OCI-LY7 (cell line): ENCODE measurements around the gene SGIP1. TPM values are rescaled to one million over a fixed set of nuclear protein-coding genes. Genes with fewer than 3 reads are reported as not detected.

Source experiments
- BruUV-seq: library from RNA; stranded (reverse); fragments of 400-500 nt; replicated peaks from 2 replicates; lab custom pipeline; 2021; lab: Mats Ljungman, UMichigan
- CTCF ChIA-PET: fragments of 300-600 bp; sonication (Branson Sonifier 250); formaldehyde crosslinking; loops from one replicate; lab custom pipeline; 2022; ENCODE audit warnings: antibody characterized with exemption; ENCODE audit not compliant: unreplicated experiment; lab: Charles Lee
- POLR2A ChIA-PET: fragments of 300-600 bp; sonication (Branson Sonifier 250); formaldehyde crosslinking; loops from one replicate; lab custom pipeline; 2022; ENCODE audit warnings: antibody characterized with exemption; lab: Charles Lee
- DNase-seq: peaks from one replicate; pipeline ENCODE4 v3.0.0-alpha.2; 2015; ENCODE audit warnings: low spot score
- H2AFZ ChIP-seq: fragments of 200-600 bp; sonication (generic), shearing (Covaris generic); 2 replicates; pipeline ENCODE4 v1.6.1; 2014; ENCODE audit warnings: mild to moderate bottlenecking, antibody characterized with exemption, low read length, moderate library complexity
- H3K27ac ChIP-seq: fragments of 200-600 bp; sonication (generic); 2 replicates; pipeline ENCODE4 v1.5.1; 2014; ENCODE audit warnings: mixed run types, low read depth, mild to moderate bottlenecking, moderate library complexity, low read length, inconsistent platforms; ENCODE audit not compliant: poor library complexity, severe bottlenecking
- H3K36me3 ChIP-seq: fragments of 200-600 bp; sonication (generic); 2 replicates; pipeline ENCODE4 v1.6.1; 2014; ENCODE audit warnings: mild to moderate bottlenecking, antibody characterized with exemption, low read length, moderate library complexity, mixed read lengths; ENCODE audit not compliant: insufficient read depth
- H3K4me1 ChIP-seq: fragments of 200-600 bp; sonication (generic); 2 replicates; pipeline ENCODE4 v1.5.1; 2014; ENCODE audit warnings: mild to moderate bottlenecking, low read length; ENCODE audit not compliant: insufficient read depth, poor library complexity, severe bottlenecking
- H3K4me2 ChIP-seq: fragments of 200-600 bp; sonication (generic); 2 replicates; pipeline ENCODE4 v1.6.1; 2014; ENCODE audit warnings: mild to moderate bottlenecking, low read length
- H3K4me3 ChIP-seq: fragments of 200-600 bp; sonication (generic); 2 replicates; pipeline ENCODE4 v1.5.1; 2014; ENCODE audit warnings: mild to moderate bottlenecking, low read depth, low read length; ENCODE audit not compliant: poor library complexity, severe bottlenecking
- H3K79me2 ChIP-seq: fragments of 200-600 bp; sonication (generic); 2 replicates; pipeline ENCODE4 v1.6.1; 2016; ENCODE audit warnings: low read depth, mild to moderate bottlenecking, low read length, moderate library complexity, mixed read lengths; ENCODE audit not compliant: insufficient read depth
- H3K9me2 ChIP-seq: fragments of 200-600 bp; sonication (generic); 2 replicates; pipeline ENCODE4 v1.6.1; 2016; ENCODE audit warnings: mild to moderate bottlenecking, low read length, mixed read lengths; ENCODE audit not compliant: insufficient read depth
- H3K9me3 ChIP-seq: fragments of 200-600 bp; sonication (generic); 2 replicates; pipeline ENCODE4 v1.6.1; 2014; ENCODE audit warnings: mild to moderate bottlenecking, mixed run types, low read length, mixed read lengths
- H4K20me1 ChIP-seq: fragments of 200-600 bp; sonication (generic); 2 replicates; pipeline ENCODE4 v1.6.1; 2014; ENCODE audit warnings: mild to moderate bottlenecking, antibody characterized with exemption, low read length, moderate library complexity, mixed read lengths; ENCODE audit not compliant: insufficient read depth
- EZH2phosphoT487 ChIP-seq: fragments of 200-600 bp; sonication (generic); IDR thresholded peaks from 2 replicates; pipeline ENCODE4 v1.6.1; 2018; ENCODE audit warnings: low read depth, borderline replicate concordance, mild to moderate bottlenecking, mixed run types, antibody characterized with exemption, low read length, moderate library complexity, mixed read lengths
- intact Hi-C: fragments of 100-400 bp; cut with micrococcal nuclease; formaldehyde crosslinking; loops from one replicate; pipeline ENCODE4 v1.10.0; 2022; ENCODE audit not compliant: unreplicated experiment
- total RNA-seq, 2 experiments: library from RNA; depleted of rRNA in 1 of 2; stranded (reverse); fragments of >200 nt in 1 of 2; shearing (Covaris generic) in 1 of 2; gene quantifications; 2 replicates each; pipeline ENCODE4 v1.2.3, GENCODE V29; 2014 to 2022
- TF ChIP-seq, protein P1 (sequence below): fragments of 200-600 bp; sonication (generic); conservative IDR thresholded peaks from 2 replicates; pipeline ENCODE4 v1.5.1; 2014; ENCODE audit warnings: mild to moderate bottlenecking, antibody characterized with exemption, low read length, moderate library complexity, mixed read lengths

Gene SGIP1
- total RNA-seq, 2 experiments from 2014 or later, result not detected

DNA sequence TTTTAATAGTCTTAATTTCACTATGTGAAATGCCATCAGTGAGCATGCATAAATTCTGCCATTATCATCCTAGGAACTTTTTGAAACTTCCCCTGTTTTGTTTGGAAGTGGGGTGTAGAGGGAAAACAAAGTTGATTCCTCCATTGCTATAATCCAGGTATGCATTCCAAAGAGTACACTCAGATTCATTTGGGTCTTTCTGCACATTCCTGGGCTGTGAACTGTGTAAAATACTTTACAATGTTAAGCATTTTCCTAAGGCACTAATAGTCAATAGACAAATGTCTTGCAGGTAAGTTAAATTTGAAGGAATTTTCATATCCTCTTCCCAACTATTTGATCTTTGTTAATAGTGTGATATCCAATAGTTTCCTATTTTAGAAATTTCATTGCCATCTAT is 36.2 kb downstream of the SGIP1 start:
- Histone ChIP-seq H2AFZ (no peak overlapping the region), H3K9me3 (no peaks in the 10 kb centered on the region), H3K27ac (no peak overlapping the region), H3K36me3 (no peaks in the 10 kb centered on the region), H3K4me2 (no peak overlapping the region), H3K9me2 (no peaks in the 10 kb centered on the region), H3K4me1 (no peaks in the 10 kb centered on the region), H3K79me2 (no peaks in the 10 kb centered on the region), H4K20me1 (no peaks in the 10 kb centered on the region), H3K4me3 (no peak overlapping the region)
- no TSS peak for BruUV-seq
- ChIA-PET POLR2A (no interaction called here), CTCF (no interaction called here)
- intact Hi-C loops, result no loop called here
- no peak for TF ChIP-seq EZH2phosphoT487
- TF ChIP-seq, protein P1, sequence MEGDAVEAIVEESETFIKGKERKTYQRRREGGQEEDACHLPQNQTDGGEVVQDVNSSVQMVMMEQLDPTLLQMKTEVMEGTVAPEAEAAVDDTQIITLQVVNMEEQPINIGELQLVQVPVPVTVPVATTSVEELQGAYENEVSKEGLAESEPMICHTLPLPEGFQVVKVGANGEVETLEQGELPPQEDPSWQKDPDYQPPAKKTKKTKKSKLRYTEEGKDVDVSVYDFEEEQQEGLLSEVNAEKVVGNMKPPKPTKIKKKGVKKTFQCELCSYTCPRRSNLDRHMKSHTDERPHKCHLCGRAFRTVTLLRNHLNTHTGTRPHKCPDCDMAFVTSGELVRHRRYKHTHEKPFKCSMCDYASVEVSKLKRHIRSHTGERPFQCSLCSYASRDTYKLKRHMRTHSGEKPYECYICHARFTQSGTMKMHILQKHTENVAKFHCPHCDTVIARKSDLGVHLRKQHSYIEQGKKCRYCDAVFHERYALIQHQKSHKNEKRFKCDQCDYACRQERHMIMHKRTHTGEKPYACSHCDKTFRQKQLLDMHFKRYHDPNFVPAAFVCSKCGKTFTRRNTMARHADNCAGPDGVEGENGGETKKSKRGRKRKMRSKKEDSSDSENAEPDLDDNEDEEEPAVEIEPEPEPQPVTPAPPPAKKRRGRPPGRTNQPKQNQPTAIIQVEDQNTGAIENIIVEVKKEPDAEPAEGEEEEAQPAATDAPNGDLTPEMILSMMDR, result no peak
- DNase-seq, result no peak

DNA sequence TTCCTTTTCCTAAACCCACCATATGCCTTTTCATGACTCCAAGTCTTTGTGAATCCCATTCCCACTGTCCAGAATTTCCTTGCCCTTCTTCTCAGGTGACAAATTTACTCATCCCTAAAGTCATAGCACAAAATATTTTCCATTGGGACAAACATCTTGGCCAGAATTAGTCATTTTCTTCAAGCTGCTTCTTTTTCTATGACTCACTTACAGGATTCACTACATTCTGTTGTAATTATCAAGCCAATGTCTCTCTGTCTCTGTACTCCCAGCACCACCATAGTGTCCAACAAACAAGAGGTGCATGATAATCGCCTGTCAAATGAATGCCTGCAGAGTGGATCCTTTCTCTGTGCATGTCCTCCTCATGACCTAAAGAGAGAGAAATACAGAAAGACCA is 37.8 kb downstream of the SGIP1 start:
- no peaks in the 10 kb centered on the region for H3K4me1 ChIP-seq
- no peak overlapping the region for H2AFZ ChIP-seq
- H3K9me2 ChIP-seq, result no peaks in the 10 kb centered on the region
- H4K20me1 ChIP-seq, result no peaks in the 10 kb centered on the region
- intact Hi-C loops, result no loop called here
- no TSS peak for BruUV-seq
- ChIA-PET POLR2A (interaction anchor here (0.6 kb wide), 2 partner anchors 722 to 849 kb away, joined by 3 to 5 read pairs; no protein-coding TSS in a partner anchor), CTCF (no interaction called here)
- no peak for DNase-seq
- no peaks in the 10 kb centered on the region for H3K36me3 ChIP-seq
- no peaks in the 10 kb centered on the region for H3K9me3 ChIP-seq
- no peak overlapping the region for H3K4me2 ChIP-seq
- no peaks in the 10 kb centered on the region for H3K79me2 ChIP-seq
- no peak overlapping the region for H3K27ac ChIP-seq
- TF ChIP-seq, protein P1, result no peak
- TF ChIP-seq EZH2phosphoT487, result no peak
- no peak overlapping the region for H3K4me3 ChIP-seq

DNA sequence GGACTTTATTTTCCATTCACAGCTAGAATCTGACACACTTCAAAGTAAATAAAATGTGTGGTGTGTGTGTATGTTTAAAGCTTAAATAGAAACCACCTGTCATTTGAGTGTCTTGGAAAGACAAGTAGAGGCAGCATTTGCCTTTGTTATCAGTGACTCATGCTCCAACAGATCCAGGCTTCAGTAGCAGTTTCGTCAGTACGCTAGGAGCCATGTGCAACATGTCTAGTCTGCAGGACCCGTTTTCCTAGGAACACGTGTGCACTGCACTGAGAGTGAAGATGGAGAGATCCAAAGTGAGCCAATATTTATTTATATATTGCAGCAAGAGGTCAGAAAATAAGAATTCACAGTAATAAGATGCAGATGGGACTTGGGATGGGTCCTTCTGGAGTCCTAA is 41.8 kb downstream of the SGIP1 start:
- intact Hi-C loops, result no loop called here
- no peaks in the 10 kb centered on the region for H4K20me1 ChIP-seq
- H3K4me3 ChIP-seq, result no peak overlapping the region
- ChIA-PET POLR2A (interaction anchor here (0.7 kb wide), 1 partner anchor 477 kb away, joined by 3 read pairs; no protein-coding TSS in a partner anchor), CTCF (no interaction called here)
- no peak for TF ChIP-seq EZH2phosphoT487
- TF ChIP-seq, protein P1, result no peak
- no peaks in the 10 kb centered on the region for H3K9me3 ChIP-seq
- no peaks in the 10 kb centered on the region for H3K9me2 ChIP-seq
- no peak for DNase-seq
- H3K79me2 ChIP-seq, result no peaks in the 10 kb centered on the region
- H3K4me1 ChIP-seq, result no peaks in the 10 kb centered on the region
- H3K27ac ChIP-seq, result no peak overlapping the region
- H3K36me3 ChIP-seq, result no peaks in the 10 kb centered on the region
- no TSS peak for BruUV-seq
- no peak overlapping the region for H3K4me2 ChIP-seq
- H2AFZ ChIP-seq, result no peak overlapping the region
